HepG2 (cell line): Measurements from ENCODE around the gene BAHD1. TPM values are rescaled to one million over a fixed set of nuclear protein-coding genes. Genes with fewer than 3 reads are reported as not detected.

ENCODE experiments used
- CBFB ChIP-seq: sonication (generic); formaldehyde crosslinking; IDR thresholded peaks from 2 replicates; pipeline ENCODE4 v1.4.0; 2020; ENCODE audit warnings: missing genetic modification reagents
- FOXM1 ChIP-seq: sonication (generic); formaldehyde crosslinking; IDR thresholded peaks from 2 replicates; pipeline ENCODE4 v1.5.0; 2020; ENCODE audit warnings: missing genetic modification reagents
- HOXA9 ChIP-seq: sonication (generic); formaldehyde crosslinking; IDR thresholded peaks from 2 replicates; pipeline ENCODE4 v1.8.1; 2022; ENCODE audit warnings: missing genetic modification reagents, mild to moderate bottlenecking, moderate library complexity, borderline replicate concordance
- MED8 ChIP-seq: sonication (generic); formaldehyde crosslinking; IDR thresholded peaks from 2 replicates; pipeline ENCODE4 v1.8.1; 2023; ENCODE audit warnings: mild to moderate bottlenecking, missing genetic modification reagents; ENCODE audit not compliant: insufficient replicate concordance
- PLRG1 ChIP-seq: fragments of 450-650 bp; conservative IDR thresholded peaks from 2 replicates; pipeline ENCODE4 v1.6.1; 2016
- RBAK ChIP-seq: sonication (generic); formaldehyde crosslinking; IDR thresholded peaks from 2 replicates; pipeline ENCODE4 v1.5.1; 2020; ENCODE audit warnings: mild to moderate bottlenecking, missing genetic modification reagents
- SP140L ChIP-seq: sonication (generic); formaldehyde crosslinking; IDR thresholded peaks from 2 replicates; pipeline ENCODE4 v1.4.0; 2020; ENCODE audit warnings: missing genetic modification reagents, borderline replicate concordance
- STAT5B ChIP-seq: sonication (generic); formaldehyde crosslinking; IDR thresholded peaks from 2 replicates; pipeline ENCODE4 v1.4.0; 2020; ENCODE audit warnings: missing genetic modification reagents
- ZC3H13 ChIP-seq: sonication (generic); formaldehyde crosslinking; IDR thresholded peaks from 2 replicates; pipeline ENCODE4 v1.8.1; 2023; ENCODE audit warnings: mild to moderate bottlenecking, missing genetic modification reagents, moderate library complexity
- ZFAT ChIP-seq: sonication (generic); formaldehyde crosslinking; conservative IDR thresholded peaks from 2 replicates; pipeline ENCODE4 v1.8.1; 2023; ENCODE audit warnings: missing genetic modification reagents, inconsistent platforms
- ZNF280B ChIP-seq: sonication (generic); formaldehyde crosslinking; IDR thresholded peaks from 2 replicates; pipeline ENCODE4 v1.5.0; 2020; ENCODE audit warnings: missing genetic modification reagents, mild to moderate bottlenecking, borderline replicate concordance
- ZNF333 ChIP-seq: sonication (generic); formaldehyde crosslinking; IDR thresholded peaks from 2 replicates; pipeline ENCODE4 v1.4.0; 2020; ENCODE audit warnings: mild to moderate bottlenecking, missing genetic modification reagents, borderline replicate concordance
- ZNF800 ChIP-seq: sonication (generic); formaldehyde crosslinking; IDR thresholded peaks from 2 replicates; pipeline ENCODE4 v1.4.0; 2020; ENCODE audit warnings: missing genetic modification reagents
- polyA plus RNA-seq, 8 experiments: library from polyadenylated mRNA; depleted of rRNA in 3 of 8; stranded (reverse) in 7 of 8; unstranded in 1 of 8; fragments of >200 nt; fragmentation: Illumina TruSeq in 4 of 8; extraction: Trizol in 4 of 8; gene quantifications; 2 replicates each; pipeline versions ENCODE4 v1.2.1 to v1.2.3, GENCODE V29; 2011 to 2016; ENCODE audit warnings: low read depth in 4 of 8, missing spikeins in 1 of 8, mixed read lengths in 1 of 8; ENCODE audit not compliant: insufficient read depth in 1 of 8
- total RNA-seq, 5 experiments: library from RNA; depleted of rRNA; stranded (reverse); fragments of >200 nt; fragmentation: Illumina TruSeq; extraction: Trizol; gene quantifications; 2 replicates each; pipeline ENCODE4 v1.2.3, GENCODE V29; 2016; ENCODE audit warnings: low read depth in 1 of 5
- TF ChIP-seq, protein P1 (sequence below): fragments of 450-650 bp; IDR thresholded peaks from 2 replicates; pipeline ENCODE4 v1.6.1; 2016
- TF ChIP-seq, protein P2 (sequence below): sonication (generic); formaldehyde crosslinking; IDR thresholded peaks from 2 replicates; pipeline ENCODE4 v1.4.0; 2020; ENCODE audit warnings: missing genetic modification reagents, borderline replicate concordance
- TF ChIP-seq, protein P3 (sequence below): sonication (generic); formaldehyde crosslinking; IDR thresholded peaks from 2 replicates; pipeline ENCODE4 v1.4.0; 2020; ENCODE audit warnings: missing genetic modification reagents

The BAHD1 gene
- total and polyA plus RNA-seq, 2 of the 13 experiments (the other 11 are each of a cell fraction or from before 2014, with no cell fraction given), result 3.3 to 8.7 TPM

DNA sequence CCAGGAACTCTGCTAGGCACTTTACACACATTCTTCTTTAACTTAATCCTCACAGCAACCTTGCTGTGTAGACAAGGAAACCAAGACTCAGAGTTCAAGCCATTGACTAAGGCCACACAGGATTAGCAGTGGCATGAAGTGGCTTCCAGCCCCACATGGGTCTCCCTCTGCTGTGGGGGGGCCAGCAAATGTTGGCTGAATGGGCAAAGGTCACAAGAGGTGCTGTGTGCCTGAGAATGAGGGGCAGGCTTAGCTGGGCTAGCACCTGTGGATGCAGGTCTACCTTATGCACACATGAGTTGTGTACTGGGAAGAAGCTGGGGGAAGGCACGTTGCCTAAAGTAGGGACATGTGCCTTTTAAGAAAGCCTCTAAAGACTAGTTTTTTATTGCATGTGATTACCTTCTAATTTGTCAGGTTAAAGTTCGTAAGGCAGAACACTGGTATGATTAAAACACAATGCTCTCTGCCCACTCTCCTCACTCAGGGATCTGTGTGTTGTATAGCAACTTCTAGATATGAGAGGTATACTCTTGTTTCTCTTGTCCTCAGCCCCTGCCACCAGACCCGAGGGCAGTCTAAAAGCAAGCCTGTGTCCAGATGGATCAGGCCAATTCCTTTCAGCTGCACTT is 10.9 kb downstream of the BAHD1 start (continued):
- TF ChIP-seq, protein P1, sequence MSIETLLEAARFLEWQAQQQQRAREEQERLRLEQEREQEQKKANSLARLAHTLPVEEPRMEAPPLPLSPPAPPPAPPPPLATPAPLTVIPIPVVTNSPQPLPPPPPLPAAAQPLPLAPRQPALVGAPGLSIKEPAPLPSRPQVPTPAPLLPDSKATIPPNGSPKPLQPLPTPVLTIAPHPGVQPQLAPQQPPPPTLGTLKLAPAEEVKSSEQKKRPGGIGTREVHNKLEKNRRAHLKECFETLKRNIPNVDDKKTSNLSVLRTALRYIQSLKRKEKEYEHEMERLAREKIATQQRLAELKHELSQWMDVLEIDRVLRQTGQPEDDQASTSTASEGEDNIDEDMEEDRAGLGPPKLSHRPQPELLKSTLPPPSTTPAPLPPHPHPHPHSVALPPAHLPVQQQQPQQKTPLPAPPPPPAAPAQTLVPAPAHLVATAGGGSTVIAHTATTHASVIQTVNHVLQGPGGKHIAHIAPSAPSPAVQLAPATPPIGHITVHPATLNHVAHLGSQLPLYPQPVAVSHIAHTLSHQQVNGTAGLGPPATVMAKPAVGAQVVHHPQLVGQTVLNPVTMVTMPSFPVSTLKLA, result peak; percentile 12; the same call in 1 of the 2 replicates
- TF ChIP-seq HOXA9, result no peak
- no peak for TF ChIP-seq ZC3H13 (CRISPR knock-in tag)
- TF ChIP-seq MED8 (CRISPR knock-in tag), result no peak
- TF ChIP-seq FOXM1 (CRISPR knock-in tag), result no peak
- TF ChIP-seq SP140L (CRISPR knock-in tag), result no peak
- TF ChIP-seq, protein P2, sequence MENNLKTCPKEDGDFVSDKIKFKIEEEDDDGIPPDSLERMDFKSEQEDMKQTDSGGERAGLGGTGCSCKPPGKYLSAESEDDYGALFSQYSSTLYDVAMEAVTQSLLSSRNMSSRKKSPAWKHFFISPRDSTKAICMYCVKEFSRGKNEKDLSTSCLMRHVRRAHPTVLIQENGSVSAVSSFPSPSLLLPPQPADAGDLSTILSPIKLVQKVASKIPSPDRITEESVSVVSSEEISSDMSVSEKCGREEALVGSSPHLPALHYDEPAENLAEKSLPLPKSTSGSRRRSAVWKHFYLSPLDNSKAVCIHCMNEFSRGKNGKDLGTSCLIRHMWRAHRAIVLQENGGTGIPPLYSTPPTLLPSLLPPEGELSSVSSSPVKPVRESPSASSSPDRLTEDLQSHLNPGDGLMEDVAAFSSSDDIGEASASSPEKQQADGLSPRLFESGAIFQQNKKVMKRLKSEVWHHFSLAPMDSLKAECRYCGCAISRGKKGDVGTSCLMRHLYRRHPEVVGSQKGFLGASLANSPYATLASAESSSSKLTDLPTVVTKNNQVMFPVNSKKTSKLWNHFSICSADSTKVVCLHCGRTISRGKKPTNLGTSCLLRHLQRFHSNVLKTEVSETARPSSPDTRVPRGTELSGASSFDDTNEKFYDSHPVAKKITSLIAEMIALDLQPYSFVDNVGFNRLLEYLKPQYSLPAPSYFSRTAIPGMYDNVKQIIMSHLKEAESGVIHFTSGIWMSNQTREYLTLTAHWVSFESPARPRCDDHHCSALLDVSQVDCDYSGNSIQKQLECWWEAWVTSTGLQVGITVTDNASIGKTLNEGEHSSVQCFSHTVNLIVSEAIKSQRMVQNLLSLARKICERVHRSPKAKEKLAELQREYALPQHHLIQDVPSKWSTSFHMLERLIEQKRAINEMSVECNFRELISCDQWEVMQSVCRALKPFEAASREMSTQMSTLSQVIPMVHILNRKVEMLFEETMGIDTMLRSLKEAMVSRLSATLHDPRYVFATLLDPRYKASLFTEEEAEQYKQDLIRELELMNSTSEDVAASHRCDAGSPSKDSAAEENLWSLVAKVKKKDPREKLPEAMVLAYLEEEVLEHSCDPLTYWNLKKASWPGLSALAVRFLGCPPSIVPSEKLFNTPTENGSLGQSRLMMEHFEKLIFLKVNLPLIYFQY (CRISPR knock-in tag), result no peak
- no peak for TF ChIP-seq ZNF280B (CRISPR knock-in tag)
- TF ChIP-seq, protein P3, sequence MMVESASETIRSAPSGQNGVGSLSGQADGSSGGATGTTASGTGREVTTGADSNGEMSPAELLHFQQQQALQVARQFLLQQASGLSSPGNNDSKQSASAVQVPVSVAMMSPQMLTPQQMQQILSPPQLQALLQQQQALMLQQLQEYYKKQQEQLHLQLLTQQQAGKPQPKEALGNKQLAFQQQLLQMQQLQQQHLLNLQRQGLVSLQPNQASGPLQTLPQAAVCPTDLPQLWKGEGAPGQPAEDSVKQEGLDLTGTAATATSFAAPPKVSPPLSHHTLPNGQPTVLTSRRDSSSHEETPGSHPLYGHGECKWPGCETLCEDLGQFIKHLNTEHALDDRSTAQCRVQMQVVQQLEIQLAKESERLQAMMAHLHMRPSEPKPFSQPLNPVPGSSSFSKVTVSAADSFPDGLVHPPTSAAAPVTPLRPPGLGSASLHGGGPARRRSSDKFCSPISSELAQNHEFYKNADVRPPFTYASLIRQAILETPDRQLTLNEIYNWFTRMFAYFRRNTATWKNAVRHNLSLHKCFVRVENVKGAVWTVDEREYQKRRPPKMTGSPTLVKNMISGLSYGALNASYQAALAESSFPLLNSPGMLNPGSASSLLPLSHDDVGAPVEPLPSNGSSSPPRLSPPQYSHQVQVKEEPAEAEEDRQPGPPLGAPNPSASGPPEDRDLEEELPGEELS, result no peak
- no peak for TF ChIP-seq CBFB (CRISPR knock-in tag)
- TF ChIP-seq STAT5B (CRISPR knock-in tag), result no peak
- TF ChIP-seq ZFAT (CRISPR knock-in tag), result no peak
- TF ChIP-seq PLRG1, result no peak
- no peak for TF ChIP-seq ZNF800 (CRISPR knock-in tag)
- no peak for TF ChIP-seq RBAK (CRISPR knock-in tag)
- TF ChIP-seq ZNF333 (CRISPR knock-in tag), result no peak
